RWPE2 (cell line): ENCODE results near the gene ZNF8.

Experiments
- ATAC-seq: fragments of 200-7000 bp; cut with Tn5 transposase; 3 replicates; pipeline ENCODE4 v1.9.1; 2021; ENCODE audit warnings: low read depth
- DNase-seq: peaks from one replicate; pipeline ENCODE4 v3.0.0-alpha.2; 2020; ENCODE audit warnings: low spot score
- H3K27ac ChIP-seq: fragments of 450-650 bp; 2 replicates; pipeline ENCODE4 v1.5.1; 2017; ENCODE audit warnings: mild to moderate bottlenecking; ENCODE audit not compliant: poor library complexity, severe bottlenecking
- H3K27me3 ChIP-seq: fragments of 250-450 bp; sonication (Bioruptor Pico); 2 replicates; pipeline ENCODE4 v1.5.1; 2021; ENCODE audit warnings: mild to moderate bottlenecking, moderate library complexity; ENCODE audit not compliant: insufficient read depth, poor library complexity, severe bottlenecking
- H3K36me3 ChIP-seq: fragments of 250-450 bp; sonication (Bioruptor Pico); 2 replicates; pipeline ENCODE4 v1.5.1; 2020; ENCODE audit warnings: low read depth, mild to moderate bottlenecking, moderate library complexity
- H3K4me1 ChIP-seq: fragments of 250-450 bp; sonication (Bioruptor Pico); 2 replicates; pipeline ENCODE4 v1.5.1; 2021; ENCODE audit warnings: mild to moderate bottlenecking, moderate library complexity; ENCODE audit not compliant: insufficient read depth, poor library complexity, severe bottlenecking
- H3K4me3 ChIP-seq: fragments of 250-450 bp; sonication (Bioruptor Pico); 2 replicates; pipeline ENCODE4 v1.5.1; 2021; ENCODE audit warnings: mild to moderate bottlenecking, moderate library complexity; ENCODE audit not compliant: severe bottlenecking
- H3K9me3 ChIP-seq: fragments of 250-450 bp; sonication (Bioruptor Pico); 2 replicates; pipeline ENCODE4 v1.5.1; 2021; ENCODE audit warnings: mild to moderate bottlenecking, moderate library complexity; ENCODE audit not compliant: severe bottlenecking
- TF ChIP-seq, protein P1 (sequence below): fragments of 450-650 bp; IDR thresholded peaks from one replicate; pipeline ENCODE4 v1.5.1; 2017; ENCODE audit warnings: mild to moderate bottlenecking, moderate library complexity; ENCODE audit not compliant: poor library complexity, severe bottlenecking

ZNF8 gene

DNA sequence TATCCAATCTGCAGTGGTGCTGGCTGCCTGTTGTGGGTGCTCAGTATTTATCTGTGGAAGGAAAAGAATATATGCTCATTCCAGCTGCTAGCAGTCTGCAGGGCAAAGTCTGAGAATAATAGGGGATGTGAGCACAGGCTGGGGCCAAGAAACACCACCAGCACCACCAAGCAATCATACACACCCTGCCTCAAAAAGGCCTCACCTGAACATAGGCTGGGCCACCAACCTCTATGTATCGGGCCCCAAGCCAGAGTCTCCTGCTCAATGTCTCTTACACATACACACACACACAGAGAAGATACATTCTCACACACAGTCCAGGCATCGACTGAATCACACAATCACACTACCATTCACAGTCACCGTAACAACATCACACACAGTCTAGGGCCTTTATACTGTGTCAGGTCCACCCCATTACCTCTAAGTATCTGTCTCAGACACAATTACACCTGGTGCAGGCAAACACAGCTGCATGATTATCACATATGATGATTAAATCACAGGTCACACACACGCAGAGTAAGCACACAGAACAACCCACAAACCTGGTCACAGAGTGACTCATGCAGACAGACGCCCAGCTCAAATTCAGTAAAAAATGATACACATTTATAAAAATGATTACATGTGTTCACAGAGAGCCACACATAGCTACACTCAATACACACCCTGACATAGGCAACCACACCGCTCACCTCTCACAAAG is 46.7 kb downstream of the ZNF8 start:
- Histone ChIP-seq H3K9me3 (no peaks in the 10 kb centered on the region), H3K27ac (no peak overlapping the region), H3K36me3 (no peaks in the 10 kb centered on the region), H3K4me3 (peak overlapping the region; percentile 75), H3K27me3 (no peaks in the 10 kb centered on the region), H3K4me1 (no peaks in the 10 kb centered on the region)
- DNase-seq (no peak), ATAC-seq (no peak)
- TF ChIP-seq, protein P1, sequence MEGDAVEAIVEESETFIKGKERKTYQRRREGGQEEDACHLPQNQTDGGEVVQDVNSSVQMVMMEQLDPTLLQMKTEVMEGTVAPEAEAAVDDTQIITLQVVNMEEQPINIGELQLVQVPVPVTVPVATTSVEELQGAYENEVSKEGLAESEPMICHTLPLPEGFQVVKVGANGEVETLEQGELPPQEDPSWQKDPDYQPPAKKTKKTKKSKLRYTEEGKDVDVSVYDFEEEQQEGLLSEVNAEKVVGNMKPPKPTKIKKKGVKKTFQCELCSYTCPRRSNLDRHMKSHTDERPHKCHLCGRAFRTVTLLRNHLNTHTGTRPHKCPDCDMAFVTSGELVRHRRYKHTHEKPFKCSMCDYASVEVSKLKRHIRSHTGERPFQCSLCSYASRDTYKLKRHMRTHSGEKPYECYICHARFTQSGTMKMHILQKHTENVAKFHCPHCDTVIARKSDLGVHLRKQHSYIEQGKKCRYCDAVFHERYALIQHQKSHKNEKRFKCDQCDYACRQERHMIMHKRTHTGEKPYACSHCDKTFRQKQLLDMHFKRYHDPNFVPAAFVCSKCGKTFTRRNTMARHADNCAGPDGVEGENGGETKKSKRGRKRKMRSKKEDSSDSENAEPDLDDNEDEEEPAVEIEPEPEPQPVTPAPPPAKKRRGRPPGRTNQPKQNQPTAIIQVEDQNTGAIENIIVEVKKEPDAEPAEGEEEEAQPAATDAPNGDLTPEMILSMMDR: no peak

DNA sequence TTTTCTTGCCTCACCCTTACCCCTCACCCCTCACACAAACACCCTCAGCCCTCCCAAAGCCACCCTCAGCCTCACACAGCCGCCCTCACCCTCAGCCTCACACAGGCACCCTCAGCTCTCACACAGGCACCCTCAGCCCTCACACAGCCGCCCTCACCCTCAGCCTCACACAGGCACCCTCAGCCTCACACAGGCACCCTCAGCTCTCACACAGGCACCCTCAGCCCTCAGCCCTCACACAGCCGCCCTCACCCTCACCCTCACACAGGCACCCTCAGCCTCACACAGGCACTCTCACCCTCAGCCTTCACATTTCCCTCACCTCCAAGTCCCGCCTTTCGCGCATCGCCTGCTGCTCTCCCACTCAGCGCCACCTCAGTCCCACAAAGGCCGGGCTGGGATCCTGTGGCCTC is 47.8 kb downstream of the ZNF8 start:
- no peaks in the 10 kb centered on the region for H3K36me3 ChIP-seq
- peak; percentile 16 for ATAC-seq
- peak overlapping the region; percentile 44 for H3K27ac ChIP-seq

DNA sequence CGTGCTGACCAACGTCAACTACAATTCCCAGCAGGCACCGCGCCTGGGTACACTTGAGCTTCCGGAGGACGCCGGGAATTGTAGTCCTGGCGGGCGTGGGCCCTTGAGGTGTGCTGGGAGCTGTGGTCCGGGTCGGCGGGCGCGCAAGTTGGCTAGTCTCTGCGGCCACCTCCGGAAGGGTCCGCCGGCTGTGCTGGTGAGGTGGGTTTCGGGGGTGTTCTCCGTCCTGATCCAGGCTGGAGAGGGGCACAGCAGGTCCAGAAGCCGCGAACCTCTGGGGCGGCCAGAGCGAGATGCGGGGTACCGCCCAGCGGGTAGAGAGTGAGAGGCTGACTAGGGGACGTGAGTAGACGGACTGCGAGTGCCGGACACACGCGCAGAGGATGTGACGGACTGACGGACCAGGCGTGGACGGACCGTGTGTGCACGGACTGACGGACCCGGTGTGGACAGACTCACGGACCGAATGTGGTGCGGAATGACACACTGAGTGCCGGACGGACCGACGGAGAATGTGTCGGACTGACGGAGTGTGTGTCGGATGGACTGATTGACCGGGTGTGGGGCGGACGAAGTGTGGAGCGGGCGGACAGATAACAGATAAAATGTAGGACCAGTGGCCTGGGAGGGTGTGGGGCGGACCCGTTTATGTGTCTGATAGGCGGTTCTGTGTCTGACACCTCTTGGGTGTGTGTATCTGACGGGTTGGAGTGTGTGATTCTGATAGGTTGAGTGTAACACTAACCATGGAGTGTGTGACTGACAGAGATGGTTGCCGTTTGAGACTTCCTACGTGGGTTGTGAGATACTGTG is 48.4 kb downstream of the ZNF8 start, which contains the start of gene ZSCAN22:
TSS of gene ZSCAN22 (plus strand) at position 81 of the 813 bp plus-strand sequence. CDS start 7,809 bp downstream, outside the sequence.
- Histone ChIP-seq H3K27ac (peak within 1 kb of the TSS; percentile 44), H3K4me3 (peak within 1 kb of the TSS; percentile 75), H3K4me1 (no peaks in the 10 kb centered on the region), H3K27me3 (no peaks in the 10 kb centered on the region), H3K36me3 (no peaks in the 10 kb centered on the region), H3K9me3 (no peaks in the 10 kb centered on the region)
- ATAC-seq (peak; percentile 90), DNase-seq (peak; percentile 96)
- TF ChIP-seq, protein P1: no peak

More for the DNA sequence above, 47.8 kb downstream of the ZNF8 start:
- Histone ChIP-seq H3K4me1 (no peaks in the 10 kb centered on the region), H3K4me3 (peak overlapping the region; percentile 75), H3K27me3 (no peaks in the 10 kb centered on the region), H3K9me3 (no peaks in the 10 kb centered on the region)
- TF ChIP-seq, protein P1: no peak
- no peak for DNase-seq

DNA sequence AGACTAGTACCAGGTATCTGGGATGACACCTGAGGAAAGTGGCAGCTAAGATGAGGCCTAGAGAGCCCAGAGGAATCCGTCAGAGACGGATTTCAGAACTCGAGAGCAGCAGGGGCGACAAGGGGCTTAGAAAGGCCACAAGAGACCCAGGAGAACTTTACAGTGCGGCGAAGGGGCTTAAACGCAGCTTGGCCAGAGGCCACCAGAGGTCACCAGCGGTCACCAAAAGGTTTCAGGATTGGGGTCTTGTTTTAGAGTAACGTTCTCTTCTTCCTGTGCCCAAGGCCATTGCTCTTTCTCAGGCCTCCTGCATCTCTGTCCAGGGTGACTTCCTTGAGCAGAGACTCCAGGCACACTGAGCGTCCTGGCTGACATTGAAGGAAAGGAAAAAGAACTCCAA is 50.2 kb downstream of the ZNF8 start:
- DNase-seq (no peak), ATAC-seq (no peak)
- no peak overlapping the region for H3K27ac ChIP-seq

More for the DNA sequence above, 50.2 kb downstream of the ZNF8 start:
- Histone ChIP-seq H3K9me3 (no peaks in the 10 kb centered on the region), H3K4me3 (no peak overlapping the region), H3K27me3 (no peaks in the 10 kb centered on the region), H3K4me1 (no peaks in the 10 kb centered on the region), H3K36me3 (no peaks in the 10 kb centered on the region)
- TF ChIP-seq, protein P1: peak; percentile 34
